Measurements from ENCODE around the gene NIPA2. TPM values are rescaled to one million over a fixed set of nuclear protein-coding genes. Genes with fewer than 3 reads are reported as not detected.
A peak's percentile ranks its signal among the peaks of the same experiment; 100 is the strongest.

NIPA2 gene
- total RNA-seq (10 to 100 TPM; 26.7 to 31.6 TPM), polyA plus RNA-seq (10 to 100 TPM; 11.7 to 15.2 TPM)

DNA sequence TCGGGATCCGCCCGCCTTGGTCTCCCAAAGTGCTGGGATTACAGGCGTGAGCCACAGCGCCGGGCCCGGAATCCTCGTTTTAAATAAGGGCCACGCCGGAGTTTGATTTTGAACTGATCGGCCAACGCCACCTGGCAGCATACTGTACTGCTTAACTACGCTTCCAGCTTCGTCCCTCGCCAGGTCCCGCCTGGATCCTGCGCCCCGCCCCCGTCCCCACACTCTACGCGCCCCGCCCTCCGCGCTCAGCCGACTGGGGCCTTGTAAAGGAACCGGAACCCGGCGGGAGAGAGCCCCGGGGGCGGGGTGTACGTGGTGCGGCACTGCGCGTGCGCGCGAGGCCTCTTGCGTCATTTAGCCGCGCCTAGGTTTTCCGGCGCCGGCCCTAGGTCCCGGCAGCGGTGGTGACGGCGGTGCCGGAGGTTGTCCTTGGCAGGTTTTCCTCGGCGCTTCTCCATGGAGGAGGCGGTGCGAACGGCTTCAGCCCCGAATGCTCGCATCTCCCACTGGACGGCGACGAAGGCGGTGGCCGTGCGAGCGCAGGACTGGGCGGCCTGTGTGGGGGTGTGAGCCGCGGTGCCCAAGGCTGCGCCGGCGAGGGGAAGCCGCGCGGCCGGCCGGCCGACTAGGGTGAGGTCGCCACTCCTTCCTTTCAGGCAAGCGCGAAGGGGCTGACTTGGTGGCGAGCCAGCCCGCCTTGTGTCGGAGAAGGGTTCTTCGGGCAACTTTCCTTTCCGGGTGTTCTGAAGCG is at the start of gene NIPA2:
TSS of gene NIPA2 (plus strand) at position 375 of the 751 bp plus-strand sequence. CDS start 13,066 bp downstream, outside the sequence.
- Histone ChIP-seq H3K9ac (ENCODE audit: low read depth in 1 of 2, low read length in 2 of 2) (peak within 1 kb of the TSS; percentile 90 to 95), H3K27ac (ENCODE audit: low read depth in 1 of 2, low read length in 2 of 2) (peak within 1 kb of the TSS; percentile 96 to 98), H3K4me3 (ENCODE audit: low read depth in 1 of 3, low read length in 3 of 3) (peak within 1 kb of the TSS; percentile 87 to 98 (median 94)), H3K4me1 (ENCODE audit: control insufficient read depth in 4 of 4, insufficient read depth in 4 of 4, low read length in 3 of 4) (peaks cover 0 to 8% (median 3%) of the 10 kb centered on the region in 4 donors), H3K27me3 (ENCODE audit: control insufficient read depth in 4 of 4, insufficient read depth in 4 of 4, low read length in 3 of 4) (no peaks in the 10 kb centered on the region), H3K36me3 (ENCODE audit: control insufficient read depth in 4 of 4, insufficient read depth in 3 of 4, low read depth in 1 of 4, low read length in 3 of 4) (peaks cover 0 to 3% (median under 1%) of the 10 kb centered on the region in 4 donors), H3K9me3 (ENCODE audit: control insufficient read depth in 4 of 4, low read length in 3 of 4) (no peaks in the 10 kb centered on the region)
- WGBS: under 1% methylated on average over 83 of the region's 83 CpGs
- DNase-seq (ENCODE audit: low spot score): peak; percentile 99
- TF ChIP-seq, protein P1, sequence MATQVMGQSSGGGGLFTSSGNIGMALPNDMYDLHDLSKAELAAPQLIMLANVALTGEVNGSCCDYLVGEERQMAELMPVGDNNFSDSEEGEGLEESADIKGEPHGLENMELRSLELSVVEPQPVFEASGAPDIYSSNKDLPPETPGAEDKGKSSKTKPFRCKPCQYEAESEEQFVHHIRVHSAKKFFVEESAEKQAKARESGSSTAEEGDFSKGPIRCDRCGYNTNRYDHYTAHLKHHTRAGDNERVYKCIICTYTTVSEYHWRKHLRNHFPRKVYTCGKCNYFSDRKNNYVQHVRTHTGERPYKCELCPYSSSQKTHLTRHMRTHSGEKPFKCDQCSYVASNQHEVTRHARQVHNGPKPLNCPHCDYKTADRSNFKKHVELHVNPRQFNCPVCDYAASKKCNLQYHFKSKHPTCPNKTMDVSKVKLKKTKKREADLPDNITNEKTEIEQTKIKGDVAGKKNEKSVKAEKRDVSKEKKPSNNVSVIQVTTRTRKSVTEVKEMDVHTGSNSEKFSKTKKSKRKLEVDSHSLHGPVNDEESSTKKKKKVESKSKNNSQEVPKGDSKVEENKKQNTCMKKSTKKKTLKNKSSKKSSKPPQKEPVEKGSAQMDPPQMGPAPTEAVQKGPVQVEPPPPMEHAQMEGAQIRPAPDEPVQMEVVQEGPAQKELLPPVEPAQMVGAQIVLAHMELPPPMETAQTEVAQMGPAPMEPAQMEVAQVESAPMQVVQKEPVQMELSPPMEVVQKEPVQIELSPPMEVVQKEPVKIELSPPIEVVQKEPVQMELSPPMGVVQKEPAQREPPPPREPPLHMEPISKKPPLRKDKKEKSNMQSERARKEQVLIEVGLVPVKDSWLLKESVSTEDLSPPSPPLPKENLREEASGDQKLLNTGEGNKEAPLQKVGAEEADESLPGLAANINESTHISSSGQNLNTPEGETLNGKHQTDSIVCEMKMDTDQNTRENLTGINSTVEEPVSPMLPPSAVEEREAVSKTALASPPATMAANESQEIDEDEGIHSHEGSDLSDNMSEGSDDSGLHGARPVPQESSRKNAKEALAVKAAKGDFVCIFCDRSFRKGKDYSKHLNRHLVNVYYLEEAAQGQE (IDR thresholded peaks at IDR 0.05): no peak
- peak; percentile 67 to 93 for TF ChIP-seq GABPA (IDR thresholded peaks at IDR 0.05 in 1 of 2, conservative IDR thresholded peaks at IDR 0.05 in 1 of 2)
- peak; percentile 84 for TF ChIP-seq SP1 (IDR thresholded peaks at IDR 0.05)
- TF ChIP-seq, protein P2, sequence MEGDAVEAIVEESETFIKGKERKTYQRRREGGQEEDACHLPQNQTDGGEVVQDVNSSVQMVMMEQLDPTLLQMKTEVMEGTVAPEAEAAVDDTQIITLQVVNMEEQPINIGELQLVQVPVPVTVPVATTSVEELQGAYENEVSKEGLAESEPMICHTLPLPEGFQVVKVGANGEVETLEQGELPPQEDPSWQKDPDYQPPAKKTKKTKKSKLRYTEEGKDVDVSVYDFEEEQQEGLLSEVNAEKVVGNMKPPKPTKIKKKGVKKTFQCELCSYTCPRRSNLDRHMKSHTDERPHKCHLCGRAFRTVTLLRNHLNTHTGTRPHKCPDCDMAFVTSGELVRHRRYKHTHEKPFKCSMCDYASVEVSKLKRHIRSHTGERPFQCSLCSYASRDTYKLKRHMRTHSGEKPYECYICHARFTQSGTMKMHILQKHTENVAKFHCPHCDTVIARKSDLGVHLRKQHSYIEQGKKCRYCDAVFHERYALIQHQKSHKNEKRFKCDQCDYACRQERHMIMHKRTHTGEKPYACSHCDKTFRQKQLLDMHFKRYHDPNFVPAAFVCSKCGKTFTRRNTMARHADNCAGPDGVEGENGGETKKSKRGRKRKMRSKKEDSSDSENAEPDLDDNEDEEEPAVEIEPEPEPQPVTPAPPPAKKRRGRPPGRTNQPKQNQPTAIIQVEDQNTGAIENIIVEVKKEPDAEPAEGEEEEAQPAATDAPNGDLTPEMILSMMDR (IDR thresholded peaks at IDR 0.05; ENCODE audit: low read depth, low read length, missing input control): no peak
- TF ChIP-seq EGR1 (IDR thresholded peaks at IDR 0.05; ENCODE audit: low read depth in 2 of 2): peak; percentile 72 to 79
- TF ChIP-seq TAF1 (conservative IDR thresholded peaks at IDR 0.05): peak; percentile 90
- no peak for TF ChIP-seq HNF4G (IDR thresholded peaks at IDR 0.05)
- no peak for TF ChIP-seq JUND (IDR thresholded peaks at IDR 0.05)
- no peak for TF ChIP-seq NR2F2 (IDR thresholded peaks at IDR 0.05)
- TF ChIP-seq RXRA (IDR thresholded peaks at IDR 0.05): peak; percentile 28 to 42
- TF ChIP-seq YY1 (IDR thresholded peaks at IDR 0.05): peak; percentile 95
- TF ChIP-seq, protein P3, sequence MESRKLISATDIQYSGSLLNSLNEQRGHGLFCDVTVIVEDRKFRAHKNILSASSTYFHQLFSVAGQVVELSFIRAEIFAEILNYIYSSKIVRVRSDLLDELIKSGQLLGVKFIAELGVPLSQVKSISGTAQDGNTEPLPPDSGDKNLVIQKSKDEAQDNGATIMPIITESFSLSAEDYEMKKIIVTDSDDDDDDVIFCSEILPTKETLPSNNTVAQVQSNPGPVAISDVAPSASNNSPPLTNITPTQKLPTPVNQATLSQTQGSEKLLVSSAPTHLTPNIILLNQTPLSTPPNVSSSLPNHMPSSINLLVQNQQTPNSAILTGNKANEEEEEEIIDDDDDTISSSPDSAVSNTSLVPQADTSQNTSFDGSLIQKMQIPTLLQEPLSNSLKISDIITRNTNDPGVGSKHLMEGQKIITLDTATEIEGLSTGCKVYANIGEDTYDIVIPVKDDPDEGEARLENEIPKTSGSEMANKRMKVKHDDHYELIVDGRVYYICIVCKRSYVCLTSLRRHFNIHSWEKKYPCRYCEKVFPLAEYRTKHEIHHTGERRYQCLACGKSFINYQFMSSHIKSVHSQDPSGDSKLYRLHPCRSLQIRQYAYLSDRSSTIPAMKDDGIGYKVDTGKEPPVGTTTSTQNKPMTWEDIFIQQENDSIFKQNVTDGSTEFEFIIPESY (IDR thresholded peaks at IDR 0.05): peak; percentile 75
- no peak for TF ChIP-seq HNF4A (conservative IDR thresholded peaks at IDR 0.05)
- TF ChIP-seq RAD21 (IDR thresholded peaks at IDR 0.05): peak in 1 of 2 donors; percentile 26
- TF ChIP-seq FOXA2 (IDR thresholded peaks at IDR 0.05): no peak
- TF ChIP-seq FOXA1 (IDR thresholded peaks at IDR 0.05): peak; percentile 27
- TF ChIP-seq, protein P4, sequence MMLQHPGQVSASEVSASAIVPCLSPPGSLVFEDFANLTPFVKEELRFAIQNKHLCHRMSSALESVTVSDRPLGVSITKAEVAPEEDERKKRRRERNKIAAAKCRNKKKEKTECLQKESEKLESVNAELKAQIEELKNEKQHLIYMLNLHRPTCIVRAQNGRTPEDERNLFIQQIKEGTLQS (IDR thresholded peaks at IDR 0.05): peak; percentile 51
